Ishikawa (cell line): ENCODE data around the gene SLC8A1.

ENCODE experiments used
- CEBPB ChIP-seq: IDR thresholded peaks from 2 replicates; pipeline ENCODE4 v1.6.1; 2012
- CREB1 ChIP-seq: IDR thresholded peaks from 2 replicates; pipeline ENCODE4 v1.6.1; 2012; ENCODE audit warnings: low read depth
- EGR1 ChIP-seq: IDR thresholded peaks from 2 replicates; pipeline ENCODE4 v1.6.1; 2012
- EP300 ChIP-seq: IDR thresholded peaks from 2 replicates; pipeline ENCODE4 v1.6.1; 2012; ENCODE audit warnings: borderline replicate concordance
- FOXM1 ChIP-seq: IDR thresholded peaks from 2 replicates; pipeline ENCODE4 v1.6.1; 2012; ENCODE audit warnings: low read depth, borderline replicate concordance
- MAX ChIP-seq: IDR thresholded peaks from 2 replicates; pipeline ENCODE4 v1.6.1; 2012
- NFIC ChIP-seq: IDR thresholded peaks from 2 replicates; pipeline ENCODE4 v1.6.1; 2012
- RAD21 ChIP-seq: IDR thresholded peaks from 2 replicates; pipeline ENCODE4 v1.6.1; 2012; ENCODE audit warnings: low read depth
- REST ChIP-seq: IDR thresholded peaks from 2 replicates; pipeline ENCODE4 v1.6.1; 2012; ENCODE audit warnings: low read depth, mild to moderate bottlenecking
- TAF1 ChIP-seq: IDR thresholded peaks from 2 replicates; pipeline ENCODE4 v1.6.1; 2012; ENCODE audit warnings: low read depth, mild to moderate bottlenecking
- TCF12 ChIP-seq: IDR thresholded peaks from 2 replicates; pipeline ENCODE4 v1.6.1; 2012; ENCODE audit warnings: low read depth
- TEAD4 ChIP-seq: IDR thresholded peaks from 2 replicates; pipeline ENCODE4 v1.6.1; 2012
- USF1 ChIP-seq: IDR thresholded peaks from 2 replicates; pipeline ENCODE4 v1.6.1; 2012
- ZBTB7A ChIP-seq: IDR thresholded peaks from 2 replicates; pipeline ENCODE4 v1.6.1; 2012; ENCODE audit warnings: low read depth

Gene SLC8A1

GRCh38 chr2:40193670-40194026 is 258.2 kb downstream of the SLC8A1 start:
- TF ChIP-seq TCF12 (no peak), ZBTB7A (no peak), CEBPB (no peak), RAD21 (no peak), TAF1 (no peak), EGR1 (no peak), CREB1 (no peak), REST (no peak), TEAD4 (no peak), USF1 (no peak), NFIC (no peak)

GRCh38 chr2:40192864-40193669 is 258.8 kb downstream of the SLC8A1 start:
- TF ChIP-seq TCF12 (no peak), EGR1 (no peak), CEBPB (no peak), RAD21 (no peak), CREB1 (no peak), ZBTB7A (no peak), TAF1 (no peak), MAX (no peak), USF1 (no peak)

- TF ChIP-seq EGR1 (no peak), TAF1 (no peak)
Measured at GRCh38 chr2:40190457-40190856, 261.4 kb downstream of the SLC8A1 start.

- TF ChIP-seq REST: no peak
- TF ChIP-seq ZBTB7A: no peak
Measured at GRCh38 chr2:40189881-40190280, 262.0 kb downstream of the SLC8A1 start.

GRCh38 chr2:40187054-40187453 is 264.8 kb downstream of the SLC8A1 start:
- TF ChIP-seq EGR1 (no peak), TCF12 (no peak), RAD21 (no peak), USF1 (no peak), REST (no peak), EP300 (no peak), CEBPB (no peak), ZBTB7A (no peak), FOXM1 (no peak), TAF1 (no peak), CREB1 (no peak), NFIC (no peak), TEAD4 (no peak)
